ENCODE results near the gene PFKFB1.

The PFKFB1 gene

GRCh38 chrX:54994099-54994498 lies at the start of gene PFKFB1:
Gene PFKFB1 (minus strand): TSS chrX:54994188. CDS start chrX:54994007, 181 bp downstream.
- no peak for DNase-seq (ENCODE audit: low read depth, low spot score)

DNA sequence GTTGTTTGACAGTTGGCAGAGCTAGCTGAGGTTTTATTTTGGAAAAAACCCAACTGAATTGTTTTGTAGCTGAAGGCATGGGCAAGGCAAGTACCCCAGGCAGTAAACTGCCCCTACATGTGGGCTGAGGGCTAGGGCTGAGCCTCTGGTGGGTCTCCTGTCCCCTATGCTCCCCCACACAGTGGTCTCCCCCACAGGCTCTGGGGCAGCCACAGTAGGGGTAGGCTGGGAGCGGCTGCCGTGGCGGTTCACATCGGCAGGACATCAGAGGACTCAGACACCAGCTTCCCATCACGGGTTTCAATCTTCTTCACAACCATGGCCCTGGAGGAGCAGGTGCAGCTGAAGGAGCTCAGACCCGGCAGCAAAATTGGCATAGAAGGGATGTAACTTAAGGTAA lies 47.5 kb upstream of the PFKFB1 start:
- no peak for DNase-seq (ENCODE audit: low read depth, low spot score)

- DNase-seq (ENCODE audit: low read depth, low spot score) = no peak
Observed at GRCh38 chrX:55039471-55039870, 45.5 kb upstream of the PFKFB1 start.

DNA sequence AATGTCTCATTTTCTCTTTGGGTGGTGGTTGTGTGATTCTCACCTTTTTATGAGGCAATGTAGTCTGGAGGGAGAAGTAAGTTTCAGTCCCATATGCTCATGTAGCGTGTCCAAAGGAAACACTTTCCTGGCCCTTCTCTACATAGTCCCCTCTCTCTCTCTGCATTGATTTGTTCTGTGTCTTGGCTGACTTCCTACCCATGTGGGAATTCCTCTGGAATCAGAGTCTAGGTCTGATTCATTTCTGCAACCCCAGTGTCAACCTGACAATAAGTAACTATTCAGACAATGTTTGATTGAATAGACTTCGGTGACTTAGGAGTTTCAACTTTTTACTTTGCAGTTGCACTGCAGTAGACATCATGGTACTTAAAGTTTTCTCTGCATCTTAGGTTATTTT lies 39.4 kb upstream of the PFKFB1 start:
- peak; percentile 1 for DNase-seq (ENCODE audit: low read depth, low spot score)

DNA sequence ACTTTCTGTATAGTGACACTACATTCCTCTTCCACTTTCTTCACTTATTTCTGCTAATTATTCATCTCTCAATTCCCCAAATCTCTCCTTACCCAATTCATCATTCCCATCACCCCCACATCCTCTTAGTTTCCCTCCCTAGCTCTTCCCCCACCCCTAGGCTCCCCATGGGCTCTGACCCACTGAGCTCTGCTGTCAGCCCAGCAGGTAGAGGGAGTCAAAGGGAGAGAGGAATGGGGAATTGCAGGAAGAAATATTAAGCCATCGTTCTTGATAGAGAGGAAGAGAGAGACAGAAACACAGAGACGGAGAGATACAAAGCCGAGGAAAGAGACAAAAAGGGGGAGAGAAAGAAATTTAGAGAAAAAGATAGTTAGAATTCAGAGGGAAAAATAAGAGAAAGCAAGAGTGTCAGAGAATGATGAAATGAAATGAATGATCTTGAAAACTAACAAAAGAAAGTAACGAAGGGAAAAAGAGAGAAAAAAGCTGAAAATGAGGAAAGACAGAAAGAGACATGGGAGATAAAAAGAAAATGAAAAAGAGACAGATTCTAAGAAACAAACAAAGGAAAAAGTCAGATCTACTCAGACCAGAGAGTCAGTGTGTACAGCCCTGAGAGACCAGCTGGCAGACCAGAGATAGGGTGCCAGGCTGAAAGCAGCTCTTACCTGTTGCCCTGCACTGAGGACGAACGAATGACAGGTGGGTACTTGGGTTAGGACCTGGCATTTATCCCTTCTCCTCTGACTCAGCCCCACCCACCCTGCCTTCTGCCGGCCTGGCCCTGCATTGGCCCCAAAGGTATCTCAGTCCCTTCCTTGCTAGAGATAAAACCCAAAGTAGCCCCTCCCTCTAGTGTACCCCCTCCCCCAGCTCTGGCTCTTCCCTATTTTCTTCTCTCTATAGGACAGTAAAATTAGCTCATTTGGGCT lies 36.5 kb upstream of the PFKFB1 start, which contains the start of gene ALAS2:
Gene ALAS2, minus strand, starts transcription at position 707 of the 935 bp plus-strand sequence. CDS start 4,977 bp downstream, outside the sequence.
- no peak for DNase-seq (ENCODE audit: low read depth, low spot score)

DNA sequence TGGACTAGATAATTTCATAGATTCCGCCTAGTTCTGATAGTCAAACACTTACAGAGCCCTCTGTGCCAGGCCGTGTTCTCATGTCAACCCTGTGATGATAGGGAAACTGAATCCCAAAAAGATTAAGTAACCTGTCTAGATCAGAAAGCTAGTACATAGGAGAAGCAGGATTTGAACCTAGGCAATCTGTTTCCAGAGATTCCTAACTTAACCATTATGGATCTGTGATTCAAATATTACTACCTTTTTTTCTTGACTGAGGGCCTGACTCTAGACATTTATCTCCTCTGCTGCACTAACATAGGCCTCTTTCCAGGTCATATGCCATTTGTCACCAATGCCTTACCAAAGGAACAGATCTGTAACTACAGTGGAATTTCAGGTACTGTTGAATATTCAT lies 35.3 kb upstream of the PFKFB1 start:
- DNase-seq (ENCODE audit: low read depth, low spot score) = no peak

DNA sequence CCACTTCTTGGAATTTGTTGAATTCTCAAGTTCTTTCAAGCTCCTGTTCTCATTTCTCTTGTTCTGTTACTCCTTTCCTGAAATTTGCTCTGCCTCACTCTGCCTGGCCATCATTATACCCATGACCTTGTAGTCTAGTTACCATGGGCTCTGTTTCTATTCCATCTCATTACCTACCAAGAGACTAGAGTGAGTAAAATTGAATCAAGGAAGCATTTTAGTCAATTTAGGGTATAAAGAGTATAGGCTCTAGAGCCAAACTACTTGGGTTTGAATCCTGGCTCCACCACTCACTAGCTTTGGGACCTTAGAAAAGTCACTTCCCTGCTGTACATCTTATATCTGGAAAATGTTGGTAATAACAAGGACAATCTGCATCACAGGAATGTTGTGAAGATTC lies 34.6 kb upstream of the PFKFB1 start:
- no peak for DNase-seq (ENCODE audit: low read depth, low spot score)

- DNase-seq (ENCODE audit: low read depth, low spot score) = no peak
Observed at GRCh38 chrX:55028040-55028439, 34.1 kb upstream of the PFKFB1 start.

DNA sequence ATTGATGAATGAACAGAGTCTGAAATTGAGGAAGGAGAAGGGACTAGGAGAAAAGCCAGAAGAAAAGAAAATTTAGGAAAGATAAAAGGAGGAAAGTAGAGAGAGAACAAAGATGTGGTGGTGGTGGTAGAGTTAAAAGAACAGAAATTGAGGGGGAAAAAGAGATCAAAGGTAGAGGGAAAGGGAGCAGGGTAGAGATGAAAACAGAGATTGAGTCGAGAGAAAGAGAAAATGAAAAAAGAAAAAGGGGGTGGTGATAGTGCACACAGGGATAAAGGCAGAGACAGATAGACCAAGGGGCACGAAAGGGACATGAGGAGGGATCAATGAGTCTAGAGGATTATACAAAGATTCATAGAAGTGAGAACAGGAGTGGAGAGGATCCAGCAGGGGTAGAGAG lies 32.9 kb upstream of the PFKFB1 start:
- DNase-seq (ENCODE audit: low read depth, low spot score) = no peak

DNA sequence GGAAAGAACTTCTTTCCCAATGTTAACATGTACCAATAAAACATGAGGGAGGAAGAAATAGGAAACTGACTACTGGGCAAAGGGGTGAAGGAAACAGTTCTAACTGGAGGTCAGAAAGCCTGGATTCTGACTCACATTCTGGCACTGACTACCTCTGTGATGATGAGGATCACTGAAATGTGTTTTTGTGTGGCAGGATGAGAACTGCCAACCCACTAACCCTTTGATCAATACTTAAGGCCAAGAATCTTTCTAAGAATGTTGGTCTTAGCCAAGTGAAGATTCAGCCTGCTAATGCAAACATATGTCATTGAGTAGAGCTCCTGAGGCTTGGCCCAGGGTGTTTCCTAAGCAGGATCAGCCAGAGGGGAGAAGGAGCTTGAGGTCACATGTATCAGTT lies 32.2 kb upstream of the PFKFB1 start:
- no peak for DNase-seq (ENCODE audit: low read depth, low spot score)

GRCh38 chrX:55014897-55015299 lies 20.9 kb upstream of the PFKFB1 start:
- DNase-seq (ENCODE audit: low read depth, low spot score) = no peak

- no peak for DNase-seq (ENCODE audit: low read depth, low spot score)
Observed at GRCh38 chrX:55011294-55011693, 17.3 kb upstream of the PFKFB1 start.

DNA sequence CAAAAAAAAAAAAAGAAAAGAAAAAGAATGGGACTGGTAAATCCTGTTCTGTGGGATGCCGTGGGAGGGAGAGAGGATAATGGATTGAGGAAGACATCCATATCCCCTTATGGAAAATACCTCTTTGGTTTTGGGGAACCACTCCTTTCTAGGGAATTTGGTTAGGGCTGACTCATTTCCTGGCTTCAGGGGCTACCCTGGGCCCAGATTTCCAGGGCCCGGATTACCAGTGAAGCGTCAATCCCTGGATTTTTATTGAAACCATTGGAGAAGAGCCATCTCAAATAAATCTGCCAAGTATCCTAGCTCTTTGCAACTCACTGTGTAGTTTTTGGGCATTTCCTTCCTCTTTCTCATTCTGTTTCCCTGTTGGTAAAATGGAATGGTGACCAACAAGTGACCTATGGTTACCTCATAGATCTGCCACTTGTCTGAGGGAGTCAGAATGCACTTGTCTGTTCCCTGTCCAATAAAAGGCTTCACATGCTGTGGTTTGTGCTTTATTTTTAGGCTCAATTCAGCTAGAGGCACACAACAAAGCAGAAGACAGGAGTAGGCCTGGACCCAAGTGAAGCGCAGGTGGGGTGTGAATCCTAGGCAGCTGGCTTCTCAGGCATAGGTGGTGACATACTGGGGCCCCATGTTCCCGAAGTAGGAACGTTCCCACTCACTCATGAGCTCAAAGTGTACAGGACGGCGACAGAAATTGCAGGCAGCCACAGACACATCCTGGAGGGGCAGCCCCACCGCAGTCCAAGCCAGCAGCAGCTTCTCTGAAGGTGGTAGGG lies 14.8 kb upstream of the PFKFB1 start:
- DNase-seq (ENCODE audit: low read depth, low spot score) = peak; percentile 16

GRCh38 chrX:55007656-55008055 lies 13.7 kb upstream of the PFKFB1 start:
- DNase-seq (ENCODE audit: low read depth, low spot score) = peak; percentile 71

GRCh38 chrX:55006827-55007621 lies 13.0 kb upstream of the PFKFB1 start:
- no peak for DNase-seq (ENCODE audit: low read depth, low spot score)

- DNase-seq (ENCODE audit: low read depth, low spot score) = no peak
Observed at GRCh38 chrX:55005256-55005655, 11.3 kb upstream of the PFKFB1 start.

GRCh38 chrX:55004231-55004630 lies 10.2 kb upstream of the PFKFB1 start:
- no peak for DNase-seq (ENCODE audit: low read depth, low spot score)

DNA sequence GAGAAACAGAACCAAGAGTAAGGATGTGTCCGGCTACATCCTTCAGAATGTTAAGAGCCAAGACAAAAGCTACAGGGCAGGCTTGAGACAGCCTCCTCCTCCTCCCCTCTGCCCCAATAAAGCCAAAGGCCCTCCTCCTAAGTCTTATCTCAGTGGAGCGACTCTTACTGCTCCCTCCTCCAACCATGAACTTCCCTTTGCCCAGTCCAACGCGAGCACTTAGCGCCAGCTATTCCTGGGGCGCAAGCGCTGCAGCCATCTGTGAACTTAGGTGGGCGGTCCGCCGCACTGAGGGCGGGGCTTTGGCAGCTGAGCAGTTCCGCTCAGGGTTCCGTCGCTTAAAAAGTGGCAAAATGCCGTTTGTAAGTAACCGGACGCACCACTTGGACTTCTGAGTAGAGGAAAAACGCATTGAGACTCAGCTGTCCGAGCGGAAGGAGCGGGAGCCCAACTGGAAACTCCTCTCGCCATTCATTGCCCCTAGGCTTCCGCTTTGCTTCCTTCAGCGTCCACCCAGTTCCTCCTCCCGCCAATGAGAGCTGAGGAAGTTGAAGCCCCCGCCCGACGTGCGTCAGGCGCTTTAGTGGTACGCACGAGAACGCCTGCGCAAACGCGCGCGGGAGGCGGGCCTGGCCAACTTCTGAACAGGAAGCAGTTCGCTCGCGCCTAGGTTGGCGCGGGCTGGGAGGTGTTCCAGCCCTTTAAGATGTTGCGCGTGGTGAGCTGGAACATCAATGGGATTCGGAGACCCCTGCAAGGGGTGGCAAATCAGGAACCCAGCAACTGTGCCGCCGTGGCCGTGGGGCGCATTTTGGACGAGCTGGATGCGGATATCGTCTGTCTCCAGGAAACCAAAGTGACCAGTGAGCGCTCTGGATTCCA lies 6.0 kb upstream of the PFKFB1 start, which contains the start of gene APEX2:
Gene APEX2, plus strand, starts transcription at position 647 of the 882 bp plus-strand sequence. Its CDS starts 60 bp downstream, at position 707.
- peak; percentile 93 for DNase-seq (ENCODE audit: low read depth, low spot score)

DNA sequence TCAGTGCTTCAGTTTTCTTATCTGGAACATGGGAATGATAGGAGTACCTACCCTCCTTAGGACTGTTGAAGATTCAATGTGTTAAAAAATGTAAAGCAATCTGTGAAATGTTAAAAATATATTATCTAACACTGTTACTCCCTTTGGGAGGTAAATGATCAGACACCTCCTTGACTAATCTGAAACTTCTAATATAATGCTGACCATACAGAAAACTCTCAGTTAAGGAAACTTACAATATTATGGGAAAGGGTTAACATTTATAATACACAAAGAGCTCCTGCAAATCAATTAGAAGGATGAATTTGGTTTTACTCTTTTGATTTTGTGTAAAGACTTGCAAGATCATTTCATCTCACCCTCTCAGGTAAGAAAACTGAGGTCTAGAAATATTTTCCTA lies 1.6 kb upstream of the PFKFB1 start:
- no peak for DNase-seq (ENCODE audit: low read depth, low spot score)

- DNase-seq (ENCODE audit: low read depth, low spot score) = no peak
Observed at GRCh38 chrX:54994668-54995351, 822 bp upstream of the PFKFB1 start.

Data from astrocyte of the hippocampus (primary cell).